Chondrocyte (in vitro differentiated cells): ENCODE data around the gene MLPH. TPM values are rescaled to one million over a fixed set of nuclear protein-coding genes. Genes with fewer than 3 reads are reported as not detected.
A peak's percentile ranks its signal among the peaks of the same experiment; 100 is the strongest.

ENCODE experiments used
- DNase-seq: peaks from one replicate; pipeline ENCODE4 v3.0.0; 2021; ENCODE audit warnings: mixed read lengths, low spot score
- H3K27ac Mint-ChIP-seq: one replicate; pipeline ENCODE4 v1.8.0; 2021; ENCODE audit warnings: mild to moderate bottlenecking, moderate library complexity, mixed read lengths; ENCODE audit not compliant: unreplicated experiment
- H3K27me3 Mint-ChIP-seq: 2 replicates; pipeline ENCODE4 v1.8.0; 2021; ENCODE audit warnings: low read depth, mixed read lengths
- H3K36me3 Mint-ChIP-seq: 2 replicates; pipeline ENCODE4 v1.8.0; 2021; ENCODE audit warnings: low read depth, mixed read lengths
- H3K4me1 Mint-ChIP-seq: 2 replicates; pipeline ENCODE4 v1.8.0; 2021; ENCODE audit warnings: low read depth, mild to moderate bottlenecking, mixed read lengths
- H3K4me3 Mint-ChIP-seq: one replicate; pipeline ENCODE4 v1.8.0; 2021; ENCODE audit warnings: mild to moderate bottlenecking, moderate library complexity, mixed read lengths; ENCODE audit not compliant: unreplicated experiment
- H3K9me3 Mint-ChIP-seq: 2 replicates; pipeline ENCODE4 v1.8.0; 2021; ENCODE audit warnings: low read depth, mixed read lengths
- CTCF ChIP-seq: fragments of 200-600 bp; sonication (generic); IDR thresholded peaks from 2 replicates; pipeline ENCODE4 v1.5.0; 2021; ENCODE audit warnings: antibody characterized with exemption, mild to moderate bottlenecking, moderate library complexity
- total RNA-seq: library from RNA; stranded (reverse); gene quantifications from 3 replicates; pipeline ENCODE4 v1.2.1, GENCODE V29; 2021

MLPH gene
- total RNA-seq, 1 donor from 2014 or later = 6.1 TPM

GRCh38 chr2:237509905-237510304, 22.9 kb downstream of the MLPH start:
- H3K4me1 Mint-ChIP-seq = no peaks in the 10 kb centered on the region
- H3K36me3 Mint-ChIP-seq = no peaks in the 10 kb centered on the region
- no peak overlapping the region for H3K4me3 Mint-ChIP-seq
- DNase-seq = no peak
- H3K27me3 Mint-ChIP-seq = no peaks in the 10 kb centered on the region
- H3K27ac Mint-ChIP-seq = no peak overlapping the region
- no peaks in the 10 kb centered on the region for H3K9me3 Mint-ChIP-seq
- no peak for TF ChIP-seq CTCF

GRCh38 chr2:237510502-237511217, 23.6 kb downstream of the MLPH start:
- no peaks in the 10 kb centered on the region for H3K36me3 Mint-ChIP-seq
- H3K9me3 Mint-ChIP-seq = no peaks in the 10 kb centered on the region
- no peaks in the 10 kb centered on the region for H3K4me1 Mint-ChIP-seq
- no peak for TF ChIP-seq CTCF
- no peak overlapping the region for H3K4me3 Mint-ChIP-seq
- H3K27ac Mint-ChIP-seq = no peak overlapping the region
- no peaks in the 10 kb centered on the region for H3K27me3 Mint-ChIP-seq
- DNase-seq = no peak

GRCh38 chr2:237511433-237511832, 24.4 kb downstream of the MLPH start:
- TF ChIP-seq CTCF = no peak
- Mint-ChIP-seq H3K9me3 (no peaks in the 10 kb centered on the region), H3K27ac (no peak overlapping the region), H3K4me1 (no peaks in the 10 kb centered on the region), H3K36me3 (no peaks in the 10 kb centered on the region), H3K4me3 (no peak overlapping the region), H3K27me3 (no peaks in the 10 kb centered on the region)
- DNase-seq = no peak

- Mint-ChIP-seq H3K4me1 (no peaks in the 10 kb centered on the region), H3K27ac (no peak overlapping the region), H3K4me3 (no peak overlapping the region), H3K36me3 (no peaks in the 10 kb centered on the region), H3K27me3 (no peaks in the 10 kb centered on the region), H3K9me3 (no peaks in the 10 kb centered on the region)
- TF ChIP-seq CTCF = no peak
- DNase-seq = peak; percentile 70
Observed at GRCh38 chr2:237511885-237512405, 24.9 kb downstream of the MLPH start.

- peak; percentile 97 for TF ChIP-seq CTCF
- Mint-ChIP-seq H3K27ac (no peak overlapping the region), H3K4me1 (no peaks in the 10 kb centered on the region), H3K27me3 (no peaks in the 10 kb centered on the region), H3K9me3 (no peaks in the 10 kb centered on the region), H3K4me3 (no peak overlapping the region), H3K36me3 (no peaks in the 10 kb centered on the region)
- DNase-seq = peak; percentile 87
Observed at GRCh38 chr2:237512774-237513466, 25.9 kb downstream of the MLPH start.
